IMR-90 (cell line): Measurements from ENCODE around the gene SCAF1.

ENCODE experiments used
- BHLHE40 ChIP-seq: fragments of 150-350 bp; IDR thresholded peaks from 2 replicates; pipeline ENCODE4 v1.6.1; 2016; ENCODE audit warnings: mild to moderate bottlenecking, low read depth, low read length
- CEBPB ChIP-seq: IDR thresholded peaks from 2 replicates; pipeline ENCODE4 v1.6.1; 2012; ENCODE audit warnings: low read depth, low read length, improper control_type of control experiment
- CHD1 ChIP-seq: IDR thresholded peaks from 2 replicates; pipeline ENCODE4 v1.6.1; 2012; ENCODE audit warnings: low read depth, low read length, improper control_type of control experiment
- CTCF ChIP-seq: conservative IDR thresholded peaks from 2 replicates; pipeline ENCODE4 v1.5.1; 2012; ENCODE audit warnings: mild to moderate bottlenecking, low read depth, low read length, improper control_type of control experiment
- MXI1 ChIP-seq: IDR thresholded peaks from 2 replicates; pipeline ENCODE4 v1.6.1; 2012; ENCODE audit warnings: low read depth, mild to moderate bottlenecking, low read length, moderate library complexity, borderline replicate concordance
- POLR2A ChIP-seq: IDR thresholded peaks from 2 replicates; pipeline ENCODE4 v1.6.1; 2012; ENCODE audit warnings: mild to moderate bottlenecking, low read depth, low read length
- RCOR1 ChIP-seq: IDR thresholded peaks from 2 replicates; pipeline ENCODE4 v1.6.1; 2012; ENCODE audit warnings: mild to moderate bottlenecking, low read length, improper control_type of control experiment; ENCODE audit not compliant: insufficient replicate concordance
- RFX5 ChIP-seq: IDR thresholded peaks from 2 replicates; pipeline ENCODE4 v1.8.0; 2012; ENCODE audit warnings: low read depth, mild to moderate bottlenecking, low read length, moderate library complexity

- TF ChIP-seq RCOR1 = no peak
- TF ChIP-seq POLR2A = no peak
- TF ChIP-seq CHD1 = no peak
- TF ChIP-seq CTCF = peak; percentile 27; the same call in 1 of the 2 replicates
- 0 out of 2 replicates have a peak, but pooled peaks have one; percentile 3 for TF ChIP-seq BHLHE40
- no peak for TF ChIP-seq MXI1
- no peak for TF ChIP-seq RFX5
- TF ChIP-seq CEBPB = peak; percentile 63; the same call in 1 of the 2 replicates
Observed at GRCh38 chr19:49614096-49614833, 27.7 kb upstream of the SCAF1 start.
